NCI-H510A (cell line): ENCODE results near the gene AFTPH.

ENCODE experiments used
- DNase-seq: peaks from one replicate; lab custom pipeline; 2025; lab: John Stamatoyannopoulos, UW

The AFTPH gene, protein sequence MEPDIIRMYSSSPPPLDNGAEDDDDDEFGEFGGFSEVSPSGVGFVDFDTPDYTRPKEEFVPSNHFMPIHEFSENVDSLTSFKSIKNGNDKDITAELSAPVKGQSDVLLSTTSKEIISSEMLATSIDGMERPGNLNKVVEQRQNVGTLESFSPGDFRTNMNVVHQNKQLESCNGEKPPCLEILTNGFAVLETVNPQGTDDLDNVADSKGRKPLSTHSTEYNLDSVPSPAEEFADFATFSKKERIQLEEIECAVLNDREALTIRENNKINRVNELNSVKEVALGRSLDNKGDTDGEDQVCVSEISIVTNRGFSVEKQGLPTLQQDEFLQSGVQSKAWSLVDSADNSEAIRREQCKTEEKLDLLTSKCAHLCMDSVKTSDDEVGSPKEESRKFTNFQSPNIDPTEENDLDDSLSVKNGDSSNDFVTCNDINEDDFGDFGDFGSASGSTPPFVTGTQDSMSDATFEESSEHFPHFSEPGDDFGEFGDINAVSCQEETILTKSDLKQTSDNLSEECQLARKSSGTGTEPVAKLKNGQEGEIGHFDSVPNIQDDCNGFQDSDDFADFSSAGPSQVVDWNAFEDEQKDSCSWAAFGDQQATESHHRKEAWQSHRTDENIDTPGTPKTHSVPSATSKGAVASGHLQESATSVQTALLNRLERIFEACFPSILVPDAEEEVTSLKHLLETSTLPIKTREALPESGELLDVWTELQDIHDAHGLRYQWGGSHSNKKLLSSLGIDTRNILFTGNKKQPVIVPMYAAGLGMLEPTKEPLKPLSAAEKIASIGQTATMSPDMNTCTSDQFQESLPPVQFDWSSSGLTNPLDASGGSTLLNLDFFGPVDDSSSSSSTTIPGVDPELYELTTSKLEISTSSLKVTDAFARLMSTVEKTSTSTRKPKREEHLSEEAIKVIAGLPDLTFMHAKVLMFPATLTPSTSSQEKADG

DNA sequence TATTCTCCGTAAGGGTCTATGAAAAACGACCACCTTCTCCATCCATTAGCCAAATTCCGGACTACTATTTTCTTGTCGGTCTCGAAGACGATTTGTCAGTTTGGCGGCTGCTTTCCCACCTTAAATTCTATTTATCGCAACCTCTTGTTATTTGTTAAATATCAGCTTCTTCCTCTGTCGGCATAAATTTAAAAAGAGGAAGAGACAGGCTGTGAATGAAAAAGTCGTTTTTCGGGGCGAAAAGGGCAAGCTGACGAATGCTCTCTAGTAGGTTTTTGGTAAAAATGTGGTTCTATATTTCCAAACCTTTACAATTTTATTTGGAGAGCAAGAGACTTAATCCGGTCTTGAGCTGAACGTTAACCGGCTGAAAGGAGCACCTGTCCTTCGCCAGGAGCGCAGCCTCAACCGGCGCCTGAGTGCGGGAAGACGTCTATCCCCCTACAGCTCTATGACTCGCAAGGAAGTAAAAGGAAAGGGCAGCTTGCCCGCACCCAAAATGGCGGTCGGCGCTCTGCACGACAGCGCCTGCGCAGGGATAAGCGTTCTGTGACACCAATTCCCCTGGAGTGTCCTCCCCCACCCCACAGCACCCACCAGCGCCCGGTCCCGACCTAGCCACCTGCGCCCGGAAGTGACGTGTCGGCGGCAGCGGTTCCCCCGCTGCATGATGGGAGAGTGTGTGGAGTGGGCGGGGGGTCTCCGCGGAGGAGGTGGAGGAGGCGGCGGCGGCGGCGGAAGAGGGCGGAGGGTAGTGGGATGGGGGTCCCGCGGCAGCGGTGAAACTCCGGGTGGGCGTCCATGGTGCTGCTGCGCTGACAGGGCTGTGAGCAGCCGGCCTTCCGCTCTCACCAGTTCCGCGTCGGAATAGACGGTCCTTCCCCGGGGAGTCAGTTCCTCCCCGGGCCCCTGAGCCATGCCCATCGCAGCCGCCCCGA lies at the start of gene AFTPH:
Gene AFTPH (plus strand): TSS at position 663 of the 938 bp plus-strand sequence. CDS start 27,147 bp downstream, outside the sequence.
- DNase-seq, result peak; percentile 97

DNA sequence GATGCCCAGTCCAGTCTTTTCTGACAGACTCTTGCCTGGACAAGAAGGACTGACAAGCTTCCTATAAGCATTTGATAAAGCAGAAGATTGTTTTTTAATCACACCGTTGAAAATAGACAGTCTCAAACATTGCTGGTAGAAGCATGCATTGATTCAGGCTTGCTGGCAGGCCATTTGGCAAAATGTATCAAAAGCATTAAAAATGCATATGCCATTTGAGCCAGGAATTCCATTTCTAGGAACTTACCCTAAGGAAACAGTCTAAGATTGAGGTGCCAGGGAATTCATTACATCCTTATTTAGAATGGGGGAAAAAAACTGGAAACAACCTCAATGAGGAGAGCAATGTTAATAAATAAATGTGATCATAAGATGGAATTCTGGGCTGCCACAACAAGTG lies 49.5 kb upstream of the AFTPH start:
- DNase-seq, result no peak

DNA sequence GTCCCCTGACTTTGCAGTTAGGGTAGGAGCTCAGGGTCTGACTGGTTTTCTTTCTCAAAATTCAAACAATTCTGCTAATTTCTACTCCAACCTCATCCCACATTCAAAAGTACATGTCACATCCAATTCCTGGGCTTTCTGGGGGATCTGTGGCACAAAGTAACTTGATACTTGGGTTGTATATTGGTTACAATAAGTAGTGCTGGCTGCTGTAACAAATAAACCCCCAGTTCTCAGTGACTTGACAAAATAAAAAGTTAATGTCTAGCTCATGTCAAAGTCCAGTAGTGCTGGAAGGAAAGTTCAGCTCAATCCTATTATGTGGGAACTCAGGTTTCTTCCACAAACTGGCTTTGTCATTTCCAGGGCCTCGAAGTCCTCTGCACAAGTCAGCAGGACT lies 47.1 kb upstream of the AFTPH start:
- no peak for DNase-seq

DNA sequence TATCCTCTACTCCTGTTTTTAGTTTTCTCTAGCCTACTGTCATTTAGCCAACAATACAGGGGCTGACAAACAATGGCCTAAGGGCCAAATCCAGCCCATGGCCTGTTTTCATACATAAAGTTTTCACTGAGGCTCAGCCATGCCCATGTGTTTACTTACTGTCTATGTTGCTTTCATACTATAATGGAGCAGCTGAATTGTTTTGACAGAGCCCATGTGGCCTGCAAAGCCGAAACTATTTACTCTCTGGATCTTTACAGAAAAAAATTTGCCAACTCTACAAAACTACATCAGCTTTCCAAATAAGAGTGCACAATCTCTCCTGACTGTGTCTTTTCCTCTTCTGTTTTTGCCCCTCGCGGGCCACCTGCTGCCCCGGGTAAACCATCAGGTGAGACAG lies 46.1 kb upstream of the AFTPH start:
- DNase-seq, result no peak

DNA sequence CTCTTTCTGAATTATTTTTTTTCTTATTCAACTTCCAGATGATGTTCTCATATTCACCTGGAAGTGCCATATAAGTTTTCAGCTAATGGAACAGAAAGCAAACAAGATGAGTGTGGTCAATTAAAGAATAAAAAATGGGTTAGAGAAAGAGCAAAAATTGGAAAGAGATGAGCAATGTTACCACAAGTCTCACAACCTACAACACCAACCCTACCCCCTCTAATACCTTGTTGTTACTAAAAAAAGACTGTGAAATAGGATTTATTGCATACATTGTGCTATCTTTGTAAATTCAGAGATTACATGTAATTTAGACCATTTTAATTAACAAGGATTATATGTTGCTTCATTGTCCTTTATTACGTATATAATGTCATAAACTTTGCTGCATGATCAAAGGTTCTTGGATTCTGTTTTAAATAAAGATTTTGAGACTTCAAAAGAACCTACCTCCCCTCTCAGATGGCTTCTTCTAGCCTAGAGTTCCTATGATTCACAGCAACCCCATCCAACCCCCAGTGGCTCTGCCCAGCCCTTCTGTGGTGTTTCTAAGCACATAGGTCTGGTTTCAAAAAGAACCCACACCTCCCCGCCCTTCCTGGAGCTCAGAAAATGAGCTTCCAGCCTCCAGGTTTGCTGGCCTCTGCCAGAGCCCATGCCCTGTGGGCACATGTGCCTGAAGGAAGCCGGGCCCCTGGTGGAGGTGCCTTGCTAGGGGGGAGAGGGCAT lies 45.5 kb upstream of the AFTPH start:
- DNase-seq, result no peak

DNA sequence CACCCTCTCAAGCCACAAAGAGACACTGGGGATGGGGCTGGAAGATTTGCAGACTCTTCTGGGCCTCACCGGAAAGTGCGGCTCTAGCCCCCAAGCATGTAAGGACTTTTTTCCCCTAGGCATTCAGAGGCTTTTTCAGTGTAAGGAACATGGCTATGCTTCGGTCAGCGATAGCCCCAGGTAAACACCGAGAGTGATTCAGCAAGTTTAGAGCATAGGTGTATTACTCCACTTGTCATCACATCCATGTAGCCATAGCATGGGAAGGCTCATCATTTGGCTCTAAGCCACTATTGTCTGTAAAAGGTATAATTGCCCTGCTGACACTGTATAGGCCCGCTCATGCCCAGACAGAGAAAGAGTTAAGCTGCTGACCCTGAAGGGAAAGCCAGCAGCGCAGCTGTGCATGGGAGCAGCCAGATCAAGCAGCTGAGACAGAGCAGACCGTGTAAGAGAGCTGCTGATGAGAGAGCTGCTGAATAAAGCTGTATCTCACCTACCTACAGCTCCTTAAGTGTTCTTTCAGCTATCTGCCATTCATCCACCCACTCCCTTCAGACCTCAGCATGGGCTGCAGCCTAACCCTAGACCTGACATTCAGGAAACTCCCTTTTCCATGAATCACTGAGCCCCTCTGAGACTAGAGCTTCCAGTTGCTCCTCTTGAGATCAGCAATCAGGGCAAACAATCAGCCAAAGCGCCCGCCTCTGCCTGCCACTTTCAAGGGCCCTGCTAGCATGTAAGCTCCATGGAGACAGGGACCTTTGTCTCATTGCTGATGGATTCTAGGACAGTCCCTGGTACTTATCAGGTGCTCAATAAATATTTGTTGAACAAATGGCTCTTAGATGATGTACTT lies 44.6 kb upstream of the AFTPH start:
- DNase-seq, result no peak

DNA sequence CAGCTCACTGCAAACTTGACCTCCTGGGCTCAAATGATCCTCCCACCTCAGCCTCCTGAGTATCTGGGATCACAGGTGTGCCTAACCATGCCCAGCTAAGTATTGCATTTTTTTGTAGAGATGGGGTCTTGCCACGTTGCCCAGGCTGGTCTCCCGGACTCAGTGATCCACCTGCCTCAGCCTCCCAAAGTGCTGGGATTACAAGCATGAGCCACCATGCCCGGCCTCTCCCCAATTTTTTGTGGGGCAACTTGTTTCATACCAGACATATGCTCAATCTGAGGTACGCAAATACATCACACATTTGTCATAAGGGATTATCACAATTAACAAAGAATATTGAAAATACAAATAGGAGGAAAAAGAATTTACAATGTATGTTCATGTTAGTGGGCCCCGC lies 42.5 kb upstream of the AFTPH start:
- DNase-seq, result no peak

DNA sequence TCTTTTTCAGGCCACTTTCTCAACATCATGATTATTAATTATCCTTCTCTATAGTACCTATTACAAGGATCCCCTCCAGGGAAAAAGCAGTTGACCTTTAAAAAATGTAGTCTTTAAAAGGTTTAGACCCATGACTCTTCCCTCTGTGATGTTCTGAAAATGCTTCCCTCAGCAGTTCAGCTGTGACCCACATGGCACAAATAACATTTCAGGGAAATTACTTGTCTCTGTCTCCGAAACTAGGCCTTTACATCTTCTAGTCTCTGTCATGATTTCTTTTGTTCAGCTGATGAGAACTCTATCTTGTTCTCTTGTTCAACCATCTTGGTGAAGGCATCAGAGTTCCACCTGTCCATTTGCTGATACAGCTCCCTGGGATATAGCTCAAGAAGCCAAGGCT lies 41.9 kb upstream of the AFTPH start:
- DNase-seq, result no peak

DNA sequence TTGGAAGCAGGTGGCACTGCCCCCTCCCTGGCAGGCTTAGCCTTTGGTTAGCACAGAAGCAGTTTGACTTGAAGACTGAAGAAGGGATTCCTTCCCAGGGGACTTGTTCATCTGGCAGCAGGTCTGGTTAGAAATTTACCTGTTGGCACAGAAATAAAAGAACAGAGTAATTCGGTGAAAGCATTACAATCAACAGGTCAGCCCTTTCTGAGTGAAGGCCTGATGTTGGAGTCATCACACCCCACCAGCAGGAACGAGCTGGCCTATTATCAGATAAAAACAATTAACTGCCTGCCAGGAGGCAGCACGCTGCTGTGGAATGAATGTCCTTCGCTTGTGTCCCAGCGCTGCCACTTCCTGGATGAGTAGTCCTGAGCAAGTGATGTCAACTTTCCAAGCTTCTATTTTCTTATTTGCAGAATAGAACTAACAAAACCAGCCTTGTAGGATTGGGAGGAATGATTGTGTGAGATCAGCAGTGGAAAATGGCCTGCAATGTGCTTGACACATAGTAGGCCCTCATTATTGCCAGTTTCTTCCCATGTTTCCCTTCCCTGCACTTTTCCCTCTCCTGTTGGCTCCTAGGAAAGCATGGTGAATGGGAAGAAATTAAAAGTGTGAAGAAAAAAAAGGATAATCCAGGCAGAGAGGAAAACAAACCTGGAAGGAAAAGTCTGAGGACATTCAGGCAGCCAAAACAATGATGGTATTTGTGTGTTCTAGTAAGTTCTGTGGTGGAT lies 41.2 kb upstream of the AFTPH start:
- no peak for DNase-seq

DNA sequence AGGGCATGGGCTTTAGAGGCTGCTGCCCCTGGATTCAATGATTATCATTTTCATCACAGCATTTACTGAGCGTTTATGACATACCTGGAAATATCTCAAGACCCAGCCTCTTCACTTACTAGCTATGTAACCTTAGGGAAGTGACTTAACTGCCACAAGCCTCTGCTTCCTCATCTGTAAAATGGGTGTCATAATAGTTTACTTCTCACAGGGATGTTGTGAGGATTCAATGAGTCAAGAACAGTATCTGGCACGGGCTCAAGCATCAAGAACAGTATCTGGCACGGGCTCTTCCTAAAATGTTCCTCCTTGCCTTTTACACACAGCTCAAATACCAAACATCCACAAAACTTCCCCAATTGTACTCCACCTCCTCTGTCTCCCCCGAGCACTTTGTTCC lies 38.8 kb upstream of the AFTPH start:
- no peak for DNase-seq

DNA sequence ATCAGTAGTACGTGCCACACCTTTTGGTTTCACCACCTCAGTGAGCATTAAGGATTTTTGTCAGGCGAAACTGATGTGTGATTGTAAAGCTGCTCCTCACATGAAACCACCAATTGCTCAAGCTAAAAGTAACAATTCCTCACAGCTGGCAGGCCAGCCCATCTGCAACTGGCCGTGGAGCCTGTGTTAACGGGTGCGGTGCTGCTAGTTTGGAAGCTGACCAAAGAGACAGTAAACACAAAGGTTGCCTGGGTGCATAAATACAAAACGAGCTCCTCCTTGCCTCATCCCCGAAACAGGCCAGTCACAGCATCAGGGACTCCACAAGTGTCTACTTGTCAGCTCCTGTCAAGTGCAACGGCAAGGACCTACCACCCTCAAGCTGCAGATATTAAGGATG lies 38.2 kb upstream of the AFTPH start:
- peak; percentile 31 for DNase-seq

DNA sequence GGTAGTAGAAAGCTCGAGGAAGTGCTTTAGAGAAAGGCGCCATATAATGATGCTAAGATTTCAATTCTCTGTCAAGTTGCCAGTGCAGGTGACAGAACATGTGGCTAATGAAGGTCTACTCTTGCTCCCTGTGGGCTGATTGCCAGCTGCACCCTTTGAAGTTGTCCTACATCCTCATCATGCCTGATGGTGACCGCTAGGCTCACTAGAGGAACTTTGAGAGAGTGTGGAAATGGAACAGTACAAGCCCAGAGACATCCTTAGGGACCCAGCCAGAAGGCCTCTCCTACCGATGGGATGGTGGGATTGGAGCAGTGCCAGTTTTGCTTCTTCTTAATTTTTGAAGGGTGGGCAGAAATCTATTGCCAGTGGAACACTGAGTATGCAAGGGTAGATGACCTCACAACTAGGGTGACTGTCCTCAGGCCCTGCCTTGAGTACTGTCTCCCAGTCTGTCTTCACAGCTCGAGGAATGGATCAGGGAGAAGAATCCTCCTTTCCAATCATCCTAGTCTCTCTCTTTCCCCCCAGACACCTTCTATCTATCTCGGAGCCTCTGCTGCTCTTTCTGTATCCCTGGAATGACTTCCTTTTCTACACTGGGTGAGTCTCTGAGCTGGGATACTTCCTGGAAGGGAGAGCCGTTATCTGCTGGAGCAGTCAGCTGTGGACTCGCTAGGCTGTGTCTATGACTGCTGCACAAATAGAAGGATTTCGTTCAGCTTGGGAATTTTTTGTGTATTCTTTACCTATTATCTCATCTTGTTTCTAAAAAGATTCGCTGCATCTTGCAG lies 36.7 kb upstream of the AFTPH start:
- DNase-seq, result peak; percentile 24

DNA sequence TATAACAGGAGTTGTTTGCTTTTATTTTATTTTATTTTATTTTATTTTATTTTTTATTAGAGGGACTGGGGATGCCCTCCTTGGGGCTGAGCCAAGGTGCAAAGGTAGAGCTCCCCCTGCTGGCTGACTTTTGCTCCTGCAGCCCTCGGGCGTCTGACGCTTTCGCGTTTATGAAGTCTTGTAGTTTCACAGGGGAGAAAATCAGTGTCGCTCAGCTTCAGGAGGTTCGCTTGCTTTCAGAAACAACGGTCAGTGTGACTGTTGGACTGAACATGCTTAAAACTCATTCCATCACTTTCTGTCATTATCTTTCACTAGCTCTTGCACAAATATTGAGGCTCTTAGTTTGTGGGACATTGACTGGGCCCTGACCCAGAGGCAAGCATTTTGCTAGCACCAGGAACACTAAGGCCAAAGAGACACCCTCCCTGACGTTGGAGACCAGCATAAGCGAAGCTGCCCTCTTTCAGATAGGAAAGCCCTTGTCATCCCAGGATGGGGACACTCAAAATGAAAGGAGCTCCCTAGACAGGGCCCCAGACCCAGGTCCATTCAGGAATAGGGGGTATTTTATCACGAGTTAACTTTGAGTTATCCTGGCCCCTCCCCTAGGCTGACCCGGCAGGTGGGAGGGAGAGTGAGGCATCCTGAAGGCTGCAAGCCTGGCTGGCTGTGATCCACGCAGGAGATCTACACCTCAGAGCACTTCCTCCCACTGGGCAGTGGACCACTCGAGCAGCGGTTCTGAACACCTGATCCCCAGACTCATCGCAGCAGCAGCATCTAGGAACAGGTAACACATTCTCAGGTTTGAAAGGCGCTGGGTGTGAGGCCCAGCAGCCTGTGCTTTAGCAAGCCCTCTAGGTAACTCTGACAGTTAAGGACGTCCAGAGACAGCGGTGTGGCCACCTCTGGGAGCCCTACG lies 35.8 kb upstream of the AFTPH start:
- DNase-seq, result no peak

DNA sequence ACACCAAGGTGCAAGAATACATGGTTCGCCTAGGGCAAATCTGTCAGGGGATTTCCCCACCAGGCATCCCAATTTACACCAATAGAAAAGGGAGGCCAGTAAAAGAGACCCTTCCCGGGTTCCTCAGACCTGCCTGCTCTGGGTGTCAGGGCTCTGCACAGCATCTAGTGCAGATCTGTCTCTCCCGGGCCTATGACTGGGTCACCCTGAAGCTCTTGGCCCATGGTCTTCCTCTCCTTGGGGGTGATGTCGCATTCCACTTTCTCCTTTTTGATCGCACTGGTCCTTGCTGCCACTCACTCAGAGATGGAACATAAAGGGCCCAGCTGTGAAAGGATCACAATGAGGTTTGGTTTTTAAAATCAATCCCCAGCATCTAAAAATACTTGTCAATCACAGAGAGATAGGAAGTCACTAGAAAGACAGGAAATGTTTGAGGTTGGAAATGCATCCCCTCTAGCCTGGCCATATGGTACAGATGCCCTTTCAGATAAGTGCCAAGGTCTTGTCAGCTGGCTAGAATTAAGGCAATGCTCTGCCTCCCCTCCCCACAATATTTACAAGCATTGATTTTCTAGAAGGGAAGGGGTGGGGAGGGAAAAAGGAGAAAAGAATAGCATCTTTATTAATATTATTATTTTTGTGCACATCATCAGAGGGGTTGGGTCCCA lies 34.9 kb upstream of the AFTPH start:
- DNase-seq, result no peak

DNA sequence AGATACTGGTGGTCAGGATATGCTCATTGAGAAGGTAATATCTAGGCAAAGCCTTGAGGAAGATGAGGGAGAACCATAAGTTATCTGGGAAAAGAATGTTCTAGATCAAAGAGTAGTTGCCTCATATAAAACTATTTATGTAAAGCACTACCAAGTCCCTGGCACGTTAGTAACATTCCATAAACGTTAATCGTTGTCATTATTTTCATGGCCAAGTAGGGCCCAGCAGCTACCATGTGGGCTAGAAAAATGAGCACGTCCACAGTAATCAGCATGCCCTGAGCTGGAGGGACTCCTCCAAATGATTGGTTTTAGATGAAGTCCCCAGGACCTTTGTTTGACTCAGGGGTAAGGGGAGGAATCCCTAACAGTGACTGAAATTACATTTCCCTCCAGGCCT lies 32.7 kb upstream of the AFTPH start:
- DNase-seq, result no peak

DNA sequence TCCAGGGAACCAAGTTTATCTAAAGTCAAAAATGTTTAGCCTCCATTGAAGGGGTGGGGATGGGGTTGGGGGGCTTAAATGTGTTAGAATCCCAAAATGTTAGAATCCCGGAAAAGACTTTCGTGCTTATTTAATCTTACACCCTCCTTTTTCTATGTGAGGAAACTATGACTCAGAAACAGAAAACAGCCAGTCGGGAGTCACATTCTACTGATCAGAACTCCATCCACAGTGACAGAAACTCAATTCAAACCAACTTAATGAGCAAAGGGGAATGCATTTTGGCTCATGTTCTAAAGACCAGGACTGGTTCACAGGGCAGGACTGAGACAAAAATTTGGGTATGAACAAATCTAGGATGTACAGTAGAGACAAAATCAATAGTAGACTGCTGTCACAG lies 31.9 kb upstream of the AFTPH start:
- no peak for DNase-seq

DNA sequence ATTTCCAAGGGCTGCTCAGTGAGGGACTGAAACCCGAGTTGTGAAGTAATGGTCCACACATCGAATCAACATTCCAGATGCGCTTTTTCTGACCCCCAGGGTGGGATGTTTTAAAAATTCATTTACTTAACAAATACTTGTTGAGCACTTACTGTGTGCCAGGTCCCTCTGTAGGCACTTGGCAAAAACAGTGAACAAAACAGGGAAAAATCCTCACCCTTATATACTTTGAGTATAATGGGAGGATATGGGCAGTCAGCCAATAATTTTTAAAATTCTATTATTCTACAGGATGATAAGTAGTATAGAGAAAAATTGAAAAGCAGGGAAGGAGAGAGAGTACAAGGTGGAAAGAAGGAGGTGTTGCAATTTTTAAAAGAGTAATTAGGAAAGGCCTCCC lies 31.3 kb upstream of the AFTPH start:
- DNase-seq, result no peak
